ENCODE measurements around the gene EGR4.

EGR4 gene

DNA sequence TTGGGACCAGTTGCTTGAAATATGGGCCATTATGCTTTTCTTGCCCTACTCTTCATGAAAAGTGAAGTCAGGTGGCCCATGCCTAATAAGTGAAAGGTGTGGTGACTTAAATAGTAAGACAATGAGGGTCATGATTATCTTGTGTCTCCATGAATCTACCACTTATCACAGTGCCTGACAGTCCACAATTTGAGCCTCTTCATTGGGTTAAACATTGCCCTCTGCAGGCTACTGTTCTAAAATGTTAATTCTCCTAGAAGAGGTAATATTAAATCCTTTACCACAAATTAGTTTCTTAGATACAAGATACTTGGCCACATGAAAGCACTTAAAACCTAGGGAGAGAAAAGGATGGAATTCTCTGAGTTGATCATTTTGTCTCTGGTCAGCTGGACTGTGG is 4.0 kb downstream of the EGR4 start:
- no peak for DNase-seq

DNA sequence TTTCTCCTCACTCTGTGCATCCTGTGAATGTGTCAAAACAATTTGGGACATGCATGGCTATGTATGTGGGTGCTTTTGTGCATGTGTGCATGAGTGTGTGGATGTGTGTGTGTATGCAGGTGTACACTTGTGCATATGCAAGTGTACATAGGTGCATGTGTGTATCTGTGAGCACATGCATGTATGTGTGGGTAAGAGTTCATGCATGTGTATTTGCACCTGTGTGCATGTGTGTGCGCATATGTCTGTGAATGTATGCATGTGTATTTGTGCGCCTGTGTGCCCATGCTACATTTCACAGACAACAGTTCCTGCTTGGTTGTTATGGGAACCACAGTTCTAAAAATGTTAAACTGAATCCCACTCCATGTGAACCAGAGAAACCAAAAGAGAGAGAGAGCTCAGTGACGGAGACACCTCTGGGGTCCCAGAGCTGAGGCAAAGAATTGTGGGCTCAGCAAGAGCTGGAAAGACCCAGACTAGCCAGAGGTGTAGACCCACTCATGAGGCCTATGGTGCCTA is 7.2 kb downstream of the EGR4 start:
- DNase-seq = no peak

DNA sequence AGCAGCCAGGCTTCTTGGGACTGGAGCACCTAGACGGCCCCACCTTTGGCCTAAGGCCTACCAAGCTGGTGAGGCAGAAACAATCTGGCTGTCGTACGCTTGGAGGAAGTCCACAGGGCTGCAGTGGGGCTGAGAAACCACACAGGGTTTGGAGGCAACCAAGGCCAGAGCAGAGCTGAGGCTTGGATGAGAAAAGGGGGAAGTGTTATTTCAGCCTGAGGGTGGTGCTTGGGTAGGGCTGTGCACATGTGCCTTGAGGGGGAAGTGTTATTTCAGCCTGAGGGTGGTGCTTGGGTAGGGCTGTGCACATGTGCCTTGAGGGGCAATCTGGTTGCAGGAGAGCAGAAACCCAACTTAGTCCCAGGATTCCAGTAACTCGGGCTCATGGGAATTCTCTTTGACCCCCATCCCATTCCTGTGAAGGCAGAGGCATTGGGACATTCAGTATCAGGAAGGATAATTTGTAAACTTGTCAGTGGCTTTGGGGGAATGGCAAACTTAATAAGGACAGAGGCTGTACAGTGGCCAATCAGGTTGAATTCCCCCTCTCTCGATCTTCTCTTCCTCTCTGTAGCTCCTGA is 8.1 kb downstream of the EGR4 start:
- no peak for DNase-seq

DNA sequence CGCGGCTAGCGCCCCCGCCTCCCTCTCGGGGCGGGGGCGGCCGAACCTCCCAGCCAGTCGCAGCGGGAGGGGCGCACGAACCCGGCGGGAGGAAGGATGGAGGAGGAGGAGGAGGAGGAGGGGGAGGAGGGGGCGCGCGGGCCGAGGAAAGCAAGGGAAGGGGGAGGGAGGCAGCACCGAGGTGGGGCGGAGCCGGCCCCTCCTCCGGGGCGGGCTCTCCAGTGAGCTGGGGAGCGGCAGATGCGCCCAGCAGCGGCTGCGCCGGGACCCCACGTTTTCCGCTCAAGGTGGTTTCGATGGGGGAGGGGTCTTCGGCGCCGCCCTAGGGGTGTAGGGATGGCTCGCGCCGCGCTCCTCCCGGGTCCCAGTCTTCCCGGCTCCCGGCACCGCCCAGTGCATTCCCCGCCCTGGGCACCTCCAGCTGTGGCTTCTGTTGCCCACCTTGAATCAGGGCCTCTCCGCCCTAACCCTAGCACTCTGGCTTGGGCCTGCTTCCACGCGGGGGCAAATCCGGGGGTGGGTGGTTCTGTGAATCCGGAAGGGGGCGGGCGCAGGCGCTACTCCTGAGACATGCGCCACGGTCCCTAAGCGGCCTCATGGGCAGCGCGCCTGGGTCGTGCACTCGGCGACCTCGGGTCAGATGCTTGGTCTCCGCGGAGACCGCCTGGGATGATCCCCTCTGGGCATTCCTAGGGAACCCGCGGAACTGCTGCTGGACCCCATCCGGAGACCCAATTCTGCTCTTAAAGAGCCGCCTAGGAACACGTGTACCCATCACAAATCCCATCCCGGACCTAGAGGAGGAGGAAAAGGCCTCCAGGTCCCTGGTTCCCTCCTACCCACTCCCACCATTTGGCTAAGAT is 8.8 kb downstream of the EGR4 start, which contains the start of gene FBXO41:
FBXO41 (minus strand) TSS at position 183 of the 863 bp plus-strand sequence. CDS start 14,848 bp downstream, outside the sequence.
- DNase-seq = peak; percentile 51

DNA sequence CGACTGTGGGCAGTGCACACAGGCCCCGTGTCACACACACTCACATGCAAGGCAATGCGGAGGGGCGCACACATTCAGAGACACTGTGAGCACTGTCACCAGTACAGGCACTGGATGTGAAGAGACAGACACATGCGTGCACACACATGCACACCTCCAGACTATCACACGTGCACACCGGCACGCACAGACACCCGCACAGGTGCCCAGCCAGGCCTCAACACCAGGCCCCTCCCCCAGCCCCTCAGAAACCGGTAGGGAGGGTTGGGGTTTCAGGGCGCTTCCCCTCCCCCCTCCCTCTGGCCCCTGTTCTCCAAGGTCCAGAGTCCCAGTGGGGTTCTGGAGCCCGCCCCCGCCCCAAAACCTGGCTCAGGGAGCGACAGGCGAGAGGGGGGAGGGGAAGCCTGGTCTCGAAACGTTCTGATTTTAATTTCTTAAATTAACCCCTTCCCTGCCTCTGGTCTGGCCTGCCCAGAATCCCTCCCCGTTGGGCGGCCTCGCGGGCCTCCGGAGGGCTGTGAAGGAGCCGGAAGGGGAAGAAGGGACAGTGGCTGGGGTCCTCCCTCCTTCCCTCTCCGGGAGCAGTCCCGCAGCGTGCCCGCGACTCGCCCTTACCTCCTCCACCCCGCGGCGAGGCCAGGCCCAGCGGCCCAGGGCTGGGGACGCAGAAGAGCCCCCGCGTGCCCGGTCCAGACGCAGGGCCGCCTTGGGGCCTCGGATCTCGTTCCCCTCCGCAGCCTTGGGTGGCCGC is 9.6 kb downstream of the EGR4 start:
- no peak for DNase-seq

DNA sequence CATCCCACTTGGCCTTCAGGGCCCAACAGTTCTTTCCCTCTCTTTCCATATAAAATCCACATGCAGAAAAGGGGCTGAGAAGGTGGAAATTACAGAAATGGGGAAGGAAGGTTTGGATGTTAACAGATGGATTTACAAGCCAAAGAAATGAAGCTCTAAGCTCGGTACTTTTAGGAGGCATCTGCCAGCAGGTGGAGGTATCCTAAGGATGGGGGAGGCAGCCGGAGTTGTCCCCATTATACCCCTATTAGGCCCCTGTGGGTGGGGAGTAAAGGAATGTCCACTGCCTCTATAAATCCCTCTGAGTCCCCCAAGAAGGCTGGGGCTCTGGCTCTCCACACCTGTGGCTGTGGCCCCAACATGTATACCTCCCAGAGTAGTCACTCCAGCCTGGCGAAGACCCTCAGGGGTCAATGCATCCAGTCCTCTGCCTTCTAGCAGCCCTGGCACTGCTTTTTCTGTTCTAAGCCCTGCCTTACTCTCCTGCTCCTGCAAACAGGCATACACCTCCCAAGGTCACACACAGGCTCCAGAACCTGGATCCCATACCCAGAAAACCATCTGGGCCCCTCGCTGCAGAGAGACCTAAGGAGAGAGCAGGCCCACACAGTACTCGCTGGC is 10.3 kb downstream of the EGR4 start:
- no peak for DNase-seq

DNA sequence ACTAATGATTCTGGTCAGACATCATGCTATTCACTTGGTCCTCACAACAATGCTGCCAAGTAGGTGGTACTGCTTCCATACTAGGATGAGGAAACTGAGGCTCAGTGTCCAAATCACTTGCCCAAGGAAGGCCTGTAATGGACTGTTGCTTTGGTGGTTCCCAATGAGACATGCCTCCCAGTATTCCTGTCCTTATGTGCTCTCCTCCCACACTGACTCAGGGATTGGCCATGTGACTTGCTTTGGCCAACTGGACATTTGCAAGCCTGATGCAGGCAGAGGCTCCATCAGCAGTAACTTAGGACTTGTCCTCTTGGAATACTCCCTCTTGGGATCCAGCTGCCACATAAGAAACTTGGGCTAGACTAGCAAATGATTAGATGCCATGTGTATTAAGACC is 12.1 kb downstream of the EGR4 start:
- DNase-seq = no peak

DNA sequence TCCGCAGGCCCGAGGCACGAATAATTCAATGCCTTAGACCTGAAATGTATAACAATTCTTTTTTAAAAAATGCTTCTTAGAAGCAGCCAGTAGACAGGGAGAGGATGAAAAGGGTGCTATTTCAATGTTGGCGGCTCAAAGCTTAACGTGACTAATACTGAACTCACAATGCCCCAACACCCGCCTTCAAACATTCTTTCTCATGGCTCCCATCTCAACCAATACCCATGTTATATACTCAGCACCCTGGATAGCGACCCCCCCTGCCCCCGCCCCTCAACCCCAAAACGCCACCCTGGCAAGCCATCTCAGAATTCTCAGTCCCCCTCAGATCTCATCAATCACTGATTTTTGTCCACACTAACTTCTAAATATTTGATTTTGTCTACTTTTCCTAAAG is 13.5 kb downstream of the EGR4 start:
- DNase-seq = no peak

DNA sequence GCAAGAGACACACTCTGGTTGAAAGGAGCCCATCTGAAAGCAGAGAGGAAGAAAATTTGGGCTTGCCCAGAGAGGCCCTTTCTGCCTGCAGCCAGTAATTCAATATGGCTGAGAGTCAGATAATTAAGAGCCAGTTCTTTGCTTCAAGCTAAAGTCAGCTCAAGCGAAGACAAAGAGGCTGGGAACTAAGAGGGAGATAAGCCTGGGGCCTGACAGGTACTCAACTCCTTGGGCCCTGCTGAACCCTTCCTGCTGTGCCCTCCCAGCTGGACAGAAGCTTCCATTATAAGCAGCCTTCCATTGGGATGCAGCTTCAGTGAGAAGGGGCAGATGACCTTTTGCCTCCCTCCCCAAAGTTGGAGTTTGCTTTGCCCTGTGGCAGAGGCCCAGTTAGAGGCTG is 21.1 kb downstream of the EGR4 start:
- DNase-seq = no peak

DNA sequence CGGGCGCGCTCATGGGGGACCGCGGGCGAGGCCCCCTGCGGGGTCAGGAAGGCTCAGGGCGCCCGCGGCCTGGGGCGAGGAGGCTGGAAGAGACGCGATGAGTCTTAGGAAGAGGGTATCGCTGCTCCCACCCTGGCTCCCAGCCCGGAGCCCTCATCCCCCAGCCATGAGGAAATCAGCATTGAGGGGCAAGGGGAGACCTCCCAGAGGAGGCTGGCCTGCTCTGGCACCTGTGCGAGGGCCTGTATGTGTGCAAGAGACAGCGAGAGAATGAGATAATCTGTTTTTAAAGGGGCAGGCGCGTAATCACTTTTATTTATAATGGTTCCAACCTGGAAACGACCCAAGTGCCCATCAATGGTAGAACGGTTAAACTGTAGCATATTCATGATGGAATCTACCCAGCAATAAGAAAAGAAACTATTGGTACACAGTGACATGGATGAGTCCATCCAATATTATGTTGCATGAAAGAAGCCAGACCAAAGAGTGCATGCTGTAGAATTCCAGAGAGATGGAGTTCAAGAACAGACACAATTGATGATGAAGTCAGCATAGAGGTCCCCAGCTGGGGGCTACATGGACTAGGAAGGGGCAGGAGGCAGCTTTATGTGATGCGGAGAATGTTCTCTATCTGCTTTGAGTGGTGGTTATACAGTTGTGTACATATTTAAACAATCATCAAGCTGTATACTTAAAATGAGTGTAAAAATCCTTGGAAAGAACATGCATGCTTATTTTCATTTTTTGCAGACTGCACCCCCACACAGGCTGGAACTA is 23.5 kb downstream of the EGR4 start:
- no peak for DNase-seq

DNA sequence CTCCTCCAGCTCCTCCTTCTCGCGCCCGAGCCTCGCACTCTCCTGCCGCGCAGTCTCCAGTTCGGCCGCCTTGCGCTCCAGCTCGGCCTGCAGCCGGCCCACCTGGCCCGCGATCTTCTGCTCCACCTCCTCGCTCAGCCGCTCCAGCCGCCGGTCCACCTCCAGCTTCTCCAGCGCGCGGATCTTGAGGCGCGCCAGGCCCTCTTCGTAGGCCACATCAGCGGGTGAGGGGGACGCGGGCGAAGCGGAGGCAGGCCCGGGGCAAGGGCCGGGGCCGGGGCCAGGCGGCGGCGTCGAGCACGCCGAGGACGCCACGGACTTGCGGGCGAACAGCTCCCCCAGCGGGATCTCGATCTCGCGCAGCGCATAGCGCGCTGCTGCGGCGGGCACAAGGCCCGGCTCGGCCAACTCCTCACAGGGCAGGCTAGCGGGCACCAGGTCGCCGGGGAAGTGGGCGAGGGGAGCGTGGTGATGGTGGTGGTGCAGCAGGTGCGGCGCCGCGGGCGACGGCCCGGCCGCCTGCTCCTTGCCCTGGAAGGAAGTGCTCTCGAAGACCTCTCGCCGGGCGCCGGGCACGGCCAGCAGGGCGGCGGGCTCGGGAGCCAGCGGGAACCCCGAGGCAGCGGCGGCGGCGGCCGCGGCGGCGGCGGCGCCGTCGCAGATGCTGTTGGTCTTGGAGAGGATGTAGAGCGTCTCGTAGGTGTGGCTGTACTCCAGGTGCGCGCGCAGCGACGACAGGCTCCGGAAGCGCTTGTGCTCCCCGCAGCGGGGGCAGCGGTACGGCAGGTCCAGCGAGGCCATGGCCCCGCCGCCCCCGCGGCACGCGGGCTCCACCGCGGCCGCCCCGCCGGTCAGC is 24.3 kb downstream of the EGR4 start:
- DNase-seq = peak; percentile 71

DNA sequence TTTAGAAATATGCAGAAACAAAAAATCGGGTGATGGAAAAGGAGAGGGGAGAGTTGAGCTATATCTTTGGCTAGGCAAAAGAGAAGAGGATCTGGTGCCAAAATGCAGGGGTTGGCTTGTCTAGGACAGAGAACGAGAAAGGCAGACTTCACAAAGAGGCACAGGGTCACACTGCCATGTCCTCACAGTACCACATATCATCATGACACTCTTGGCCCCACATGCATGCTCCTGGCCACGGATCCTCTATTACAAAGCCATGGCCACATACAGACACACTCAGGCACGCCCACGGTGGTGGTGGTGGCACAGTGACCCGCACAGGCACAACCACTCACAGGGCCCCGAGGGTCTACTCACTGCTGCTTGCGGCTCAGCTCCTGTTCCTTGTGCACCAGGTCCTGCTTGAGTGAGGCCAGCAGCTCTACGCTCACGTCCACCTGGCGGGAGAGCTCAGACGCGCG is 24.9 kb downstream of the EGR4 start:
- no peak for DNase-seq

DNA sequence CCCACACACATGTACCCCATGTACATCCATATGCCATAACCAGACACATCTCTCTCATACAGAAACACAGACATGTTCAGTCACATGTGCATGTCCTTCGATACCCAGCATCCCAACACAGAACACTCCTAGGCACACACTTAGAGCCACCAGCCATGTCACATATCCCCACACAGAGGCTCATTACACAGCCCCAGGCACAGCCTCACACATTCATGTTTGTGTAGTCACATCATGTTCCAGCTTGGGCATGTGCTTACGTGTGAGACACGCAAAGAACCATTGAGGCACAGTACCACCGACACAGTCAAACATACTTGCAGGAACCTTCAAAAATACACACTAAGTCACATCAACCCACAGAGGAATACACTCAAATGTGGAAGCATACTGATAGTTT is 26.3 kb downstream of the EGR4 start:
- no peak for DNase-seq

DNA sequence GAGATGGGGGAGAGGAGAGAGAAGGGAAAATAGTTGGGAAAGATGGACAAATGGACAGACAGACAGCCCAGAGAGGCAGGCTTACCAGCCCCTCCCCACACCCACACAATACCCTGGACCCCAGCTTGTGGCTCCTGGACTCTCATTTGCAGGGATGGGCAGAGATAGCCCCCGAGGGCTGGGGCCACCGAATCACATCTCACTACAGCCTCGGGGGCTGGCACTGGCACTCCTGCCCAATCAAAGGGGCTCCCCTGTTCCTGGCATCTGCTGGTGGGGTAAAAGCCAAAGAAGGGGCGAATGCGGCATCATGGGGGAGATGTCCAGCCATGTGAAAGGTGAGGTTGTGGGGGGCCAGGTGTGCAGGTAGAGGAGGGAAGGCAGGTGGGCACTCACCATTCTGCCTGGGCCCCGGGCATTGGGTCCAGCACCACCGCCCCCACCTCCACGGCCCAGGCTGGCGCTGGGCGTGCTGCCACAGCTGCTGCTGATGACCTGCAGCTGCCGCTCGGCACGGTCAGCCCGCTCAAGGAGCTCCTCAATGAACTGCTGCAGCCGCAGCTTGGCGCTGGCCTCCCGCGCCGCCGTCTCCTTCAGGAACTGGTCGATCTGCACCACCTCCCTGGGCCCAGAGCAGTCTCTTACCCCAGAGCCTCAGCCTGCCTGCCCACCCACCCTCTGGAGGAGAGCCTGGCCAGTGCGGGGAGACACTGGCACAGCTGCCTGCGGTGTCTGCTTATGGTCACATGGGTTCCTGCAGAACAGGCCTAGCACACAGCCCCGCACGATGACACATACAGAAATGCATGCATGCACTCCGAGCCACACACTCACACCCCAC is 27.1 kb downstream of the EGR4 start:
- no peak for DNase-seq

DNA sequence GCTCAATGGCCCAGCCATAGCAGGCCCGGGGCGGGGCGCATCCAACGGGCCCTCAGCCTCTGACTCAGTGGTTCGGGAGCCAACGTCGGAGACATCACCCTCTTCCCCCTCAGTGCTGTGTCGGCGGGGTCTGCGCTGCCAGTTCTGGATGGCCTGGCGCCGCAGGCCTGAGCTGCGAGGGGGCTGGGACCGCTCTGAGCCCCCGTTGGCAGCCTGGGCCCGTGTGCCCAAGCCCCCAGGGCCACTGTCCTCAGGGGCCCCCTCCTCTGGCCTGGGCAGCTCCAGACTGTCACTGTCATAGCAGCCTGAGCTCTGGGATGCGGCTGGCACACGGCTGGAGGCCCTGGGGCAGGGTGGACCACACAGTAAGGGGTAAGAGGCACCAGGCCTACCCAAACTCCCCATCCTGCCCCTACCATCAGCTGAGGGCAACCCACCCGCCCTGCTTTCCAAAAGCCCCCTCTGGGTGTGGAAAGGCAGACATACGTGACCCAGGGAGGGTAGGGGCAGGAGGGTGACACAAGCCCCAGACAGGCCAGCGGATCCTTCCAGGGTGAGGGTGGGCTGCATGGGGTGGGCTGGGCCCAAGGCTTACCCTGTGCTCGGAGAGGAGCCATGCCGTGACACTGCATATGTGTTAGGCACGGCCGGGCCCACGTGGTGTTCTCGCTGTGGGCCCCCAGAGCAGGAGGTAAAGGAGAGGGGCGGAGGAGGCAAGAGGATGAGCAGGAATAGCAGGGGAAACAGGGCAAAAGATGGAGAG is 27.9 kb downstream of the EGR4 start:
- no peak for DNase-seq

DNA sequence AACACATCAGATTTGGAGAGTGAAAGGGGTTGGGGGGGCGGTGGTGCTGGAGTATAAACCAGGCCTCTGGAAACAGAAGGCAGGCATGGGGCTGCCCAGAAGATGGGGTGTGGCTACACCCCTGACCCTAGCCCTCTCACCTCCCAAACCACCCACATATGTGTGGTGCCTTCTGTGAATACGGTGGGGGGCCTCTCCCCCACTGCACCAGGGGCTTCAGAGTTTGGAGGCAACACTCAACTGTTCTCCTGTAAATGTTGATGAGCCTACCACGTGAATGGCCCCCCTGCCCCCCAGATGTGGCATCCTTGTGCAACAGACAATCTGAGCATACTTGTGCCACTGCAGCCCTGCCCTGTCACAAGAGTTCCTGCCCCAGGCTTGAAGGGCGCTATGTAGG is 28.6 kb downstream of the EGR4 start:
- DNase-seq = no peak

DNA sequence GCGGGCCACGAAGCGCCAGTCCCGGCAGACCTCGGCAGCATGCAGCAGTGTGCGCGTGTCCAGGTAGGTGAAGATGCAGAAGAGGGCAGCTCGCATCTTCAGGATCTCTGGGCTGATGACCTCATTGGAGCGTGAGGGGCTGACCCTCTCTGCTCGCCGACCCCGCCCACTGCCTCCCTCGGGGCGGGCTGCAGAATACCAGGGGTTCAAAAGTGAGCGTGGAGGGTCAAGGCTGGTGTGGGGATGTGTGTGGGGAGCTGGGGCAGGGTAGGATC is 29.1 kb downstream of the EGR4 start:
- no peak for DNase-seq

DNA sequence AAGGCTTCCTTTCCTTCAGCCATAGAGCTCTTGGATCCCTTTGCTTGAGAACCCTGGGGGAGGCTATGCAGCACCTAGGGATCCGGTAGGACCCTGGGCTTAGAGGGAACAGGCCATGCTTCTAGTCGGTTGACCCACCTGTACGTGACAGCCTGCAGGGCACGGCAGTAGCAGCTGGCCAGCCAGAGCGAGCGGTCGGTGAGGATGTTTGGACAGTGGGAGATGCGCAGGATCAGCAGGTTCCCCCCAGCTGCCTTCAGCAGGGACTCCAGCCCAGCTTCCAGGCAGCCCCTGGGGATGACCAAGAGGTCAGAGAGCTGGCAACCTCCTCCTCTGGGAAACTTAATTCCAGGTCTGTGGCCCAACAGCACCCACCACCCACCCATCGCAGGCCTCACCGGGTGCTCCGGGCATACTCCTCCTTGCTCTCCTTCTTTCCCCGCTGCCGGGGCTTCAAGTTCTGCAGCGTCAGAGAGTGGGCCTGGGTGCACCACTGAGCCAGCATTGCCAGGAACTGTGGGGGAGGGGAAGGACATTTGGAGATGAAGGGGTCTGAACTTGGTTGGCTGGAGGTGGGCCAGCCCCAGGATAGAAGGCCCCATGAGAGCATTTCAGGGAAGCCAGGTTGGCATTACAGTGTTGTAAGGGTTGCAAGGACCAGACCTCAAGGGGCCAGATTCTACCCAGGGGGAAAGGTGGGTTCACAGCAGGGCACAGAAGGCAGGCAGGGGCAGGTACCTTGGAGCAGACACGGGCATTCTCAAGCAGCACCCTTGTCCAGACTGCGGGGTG is 29.6 kb downstream of the EGR4 start:
- DNase-seq = no peak
